CD4-positive, alpha-beta T cell treated with Interleukin-1 beta for 1 hour (primary cell): ENCODE data around the gene TMEM150A.
"Not testable (repeated sequence)": the region's sequence is repeated elsewhere in the genome, so short reads cannot be mapped to it uniquely, and the experiment has no call there.

Experiments
- DNase-seq, 2 donors: peaks; one replicate each; pipeline ENCODE4 v3.0.0-alpha.2; 2020 to 2022

TMEM150A gene

DNA sequence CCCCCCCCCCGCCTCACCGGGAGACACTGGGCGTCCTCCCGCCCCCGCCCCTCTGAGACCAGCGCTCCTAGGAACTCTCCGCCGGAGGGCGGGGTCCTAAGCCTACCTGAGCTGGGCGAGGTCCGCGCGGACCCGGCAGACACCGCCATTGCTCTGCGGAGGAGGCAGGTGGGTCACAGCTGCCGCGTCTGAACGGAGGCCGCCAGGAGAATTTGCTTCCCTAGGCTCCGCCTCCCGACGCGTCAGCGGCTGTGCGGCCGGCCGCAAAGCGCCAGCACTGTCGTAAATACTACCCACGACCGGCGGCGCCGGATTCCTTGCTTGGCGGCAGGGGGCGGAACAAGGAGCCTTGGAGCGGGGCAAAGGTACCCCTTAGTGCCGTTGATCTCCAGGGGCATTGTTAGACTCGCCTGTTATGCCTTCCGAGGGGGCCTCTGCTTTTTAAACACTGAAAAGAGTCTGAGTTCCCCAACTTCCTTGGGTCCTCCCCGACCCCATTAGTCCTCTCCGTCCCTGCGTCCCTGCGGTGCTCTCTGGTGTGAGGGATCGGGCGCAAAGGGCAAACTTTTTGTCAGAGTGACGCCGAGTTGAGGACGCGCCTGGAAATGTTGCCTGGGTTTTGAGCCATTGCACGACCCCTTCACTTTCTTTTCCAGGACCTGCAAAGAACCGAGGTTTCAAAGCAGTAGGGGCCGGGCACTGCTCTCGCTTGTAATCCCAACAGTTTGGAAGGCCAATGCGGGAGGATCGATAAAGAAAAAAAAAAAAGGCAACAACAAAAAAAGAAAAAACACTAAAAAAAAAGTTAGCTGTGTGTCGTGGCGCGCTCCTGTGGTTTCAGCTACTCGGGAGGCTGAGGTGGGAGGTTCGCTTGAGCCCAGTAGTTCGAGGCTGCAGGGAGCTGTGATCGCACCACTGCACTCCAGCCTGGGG lies 41.0 kb downstream of the TMEM150A start, which contains the start of gene GGCX:
TSS of gene GGCX (minus strand) at position 214 of the 933 bp plus-strand sequence. CDS start at position 149, 65 bp downstream.
- DNase-seq, result peak; percentile 95

DNA sequence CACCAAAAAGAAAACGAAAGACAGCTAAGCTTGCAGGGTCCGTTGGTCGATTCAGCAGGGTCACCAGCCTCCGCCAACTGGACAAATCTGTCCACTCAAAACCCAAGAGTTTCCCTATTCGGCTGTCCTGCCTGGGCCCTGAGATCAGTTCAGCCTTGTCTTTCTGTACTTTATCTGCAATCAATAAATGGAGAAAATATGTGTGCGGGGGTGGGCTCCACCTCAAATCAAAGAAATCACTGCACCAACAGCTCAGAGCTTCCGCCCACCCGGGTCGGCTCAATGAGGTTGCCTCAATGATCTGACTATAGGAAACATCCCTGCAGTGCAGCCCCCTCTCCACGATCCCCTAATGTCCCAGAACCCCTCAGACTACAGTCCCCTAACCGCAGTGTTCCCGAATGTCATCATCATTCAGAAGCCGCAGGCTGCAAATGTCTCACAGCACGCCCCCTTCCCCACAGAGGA lies 41.7 kb downstream of the TMEM150A start:
- DNase-seq, result no peak

DNA sequence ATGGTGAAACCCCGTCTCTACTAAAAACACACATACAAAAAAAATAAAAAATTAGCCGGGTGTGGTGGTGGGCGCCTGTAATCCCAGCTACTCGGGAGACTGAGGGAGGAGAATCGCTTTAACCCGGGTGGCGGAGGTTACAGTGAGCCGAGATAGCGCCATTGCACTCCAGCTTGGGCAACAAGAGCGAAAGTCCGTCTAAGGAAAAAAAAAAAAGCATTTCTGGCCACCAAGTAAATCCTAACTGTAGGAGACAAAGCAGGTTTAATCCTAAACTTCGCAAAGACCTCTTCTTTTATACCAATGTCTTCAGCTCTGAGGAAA lies 42.1 kb downstream of the TMEM150A start:
- not testable (repeated sequence) for DNase-seq

DNA sequence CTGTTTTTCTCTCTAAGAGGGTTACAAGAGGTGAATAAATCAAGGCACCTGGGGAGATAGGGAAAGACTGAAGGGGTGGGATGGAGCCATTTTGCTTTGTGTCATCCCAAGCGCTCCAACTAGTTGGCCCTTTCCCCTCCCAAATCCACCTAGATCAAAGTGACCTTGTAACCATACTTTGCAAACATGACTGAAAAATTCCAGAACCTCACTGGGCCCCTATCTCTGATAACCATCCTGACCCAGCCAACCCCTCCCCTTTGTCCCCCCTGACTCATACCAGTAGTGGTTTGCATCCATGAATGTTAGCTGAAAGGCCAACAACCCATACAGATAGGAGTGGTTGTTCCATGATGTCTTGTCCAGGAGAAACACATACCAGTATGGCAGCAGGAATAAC lies 44.3 kb downstream of the TMEM150A start:
- DNase-seq, result no peak

DNA sequence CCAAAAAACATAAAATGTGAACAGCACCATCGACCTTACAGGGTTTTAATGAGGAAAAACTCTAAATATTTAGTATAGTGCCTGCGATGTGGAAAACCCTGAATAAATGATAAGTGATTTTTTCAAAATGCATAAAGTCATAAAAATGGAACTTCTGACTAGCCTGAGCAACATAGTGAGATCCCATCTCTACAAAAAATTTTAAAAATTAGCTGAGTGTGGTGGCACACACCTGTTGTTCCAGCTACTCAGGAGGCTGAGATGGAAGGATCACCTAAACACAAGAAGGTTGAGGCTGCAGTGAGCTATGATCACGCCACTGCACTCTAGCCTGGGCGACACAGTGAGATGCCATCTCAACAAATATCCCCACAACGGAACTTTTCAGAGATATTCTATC lies 45.4 kb downstream of the TMEM150A start:
- no peak for DNase-seq

DNA sequence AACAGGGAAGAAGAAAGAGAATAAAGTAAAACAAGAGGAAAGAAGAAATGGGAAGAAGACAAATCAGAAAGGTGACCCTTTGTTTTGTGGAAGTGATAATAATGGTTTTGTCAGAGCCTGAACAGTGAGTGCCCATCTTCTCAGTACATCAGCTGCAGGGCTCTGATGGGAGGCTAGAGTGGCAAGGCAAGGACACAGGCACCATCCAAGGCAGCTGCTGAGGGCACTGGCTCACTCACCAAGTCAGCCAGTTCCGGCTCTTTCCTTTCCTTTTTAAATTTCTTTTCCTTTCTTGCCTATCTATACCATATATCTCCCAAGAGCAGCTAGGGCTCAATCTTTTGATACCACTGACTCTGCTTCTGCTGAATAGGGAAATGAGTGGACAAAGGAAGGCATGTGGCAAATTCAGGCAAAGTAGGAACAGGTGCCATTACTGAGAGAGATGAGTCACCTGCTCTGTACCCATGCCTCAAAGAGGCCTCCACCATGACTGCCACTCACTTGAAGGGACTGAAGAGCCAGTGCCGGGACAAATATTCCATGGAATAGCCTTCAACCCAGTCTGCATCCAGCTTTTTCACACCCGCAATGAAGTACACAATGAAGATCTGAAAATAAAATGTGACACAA lies 47.4 kb downstream of the TMEM150A start:
- DNase-seq, result no peak

DNA sequence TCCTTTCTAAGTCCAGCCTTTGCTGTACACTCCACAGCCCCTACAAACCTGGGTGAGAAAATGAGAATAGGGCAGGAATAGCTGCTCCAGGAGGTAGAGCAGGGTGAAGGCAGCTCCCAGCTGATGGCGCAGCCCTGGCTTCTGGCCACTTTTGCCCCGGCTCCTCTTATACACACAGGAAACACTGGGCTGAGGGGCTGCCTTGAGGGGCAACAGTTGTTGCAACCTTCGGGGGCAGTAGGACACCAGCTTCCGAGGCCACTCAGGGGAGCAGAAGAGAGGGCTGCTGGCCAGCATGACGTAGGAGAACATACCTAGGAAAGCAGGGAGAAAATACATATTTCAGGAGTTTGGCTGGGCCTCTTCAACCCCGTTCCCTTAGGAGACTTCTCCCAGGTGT lies 49.3 kb downstream of the TMEM150A start:
- no peak for DNase-seq

DNA sequence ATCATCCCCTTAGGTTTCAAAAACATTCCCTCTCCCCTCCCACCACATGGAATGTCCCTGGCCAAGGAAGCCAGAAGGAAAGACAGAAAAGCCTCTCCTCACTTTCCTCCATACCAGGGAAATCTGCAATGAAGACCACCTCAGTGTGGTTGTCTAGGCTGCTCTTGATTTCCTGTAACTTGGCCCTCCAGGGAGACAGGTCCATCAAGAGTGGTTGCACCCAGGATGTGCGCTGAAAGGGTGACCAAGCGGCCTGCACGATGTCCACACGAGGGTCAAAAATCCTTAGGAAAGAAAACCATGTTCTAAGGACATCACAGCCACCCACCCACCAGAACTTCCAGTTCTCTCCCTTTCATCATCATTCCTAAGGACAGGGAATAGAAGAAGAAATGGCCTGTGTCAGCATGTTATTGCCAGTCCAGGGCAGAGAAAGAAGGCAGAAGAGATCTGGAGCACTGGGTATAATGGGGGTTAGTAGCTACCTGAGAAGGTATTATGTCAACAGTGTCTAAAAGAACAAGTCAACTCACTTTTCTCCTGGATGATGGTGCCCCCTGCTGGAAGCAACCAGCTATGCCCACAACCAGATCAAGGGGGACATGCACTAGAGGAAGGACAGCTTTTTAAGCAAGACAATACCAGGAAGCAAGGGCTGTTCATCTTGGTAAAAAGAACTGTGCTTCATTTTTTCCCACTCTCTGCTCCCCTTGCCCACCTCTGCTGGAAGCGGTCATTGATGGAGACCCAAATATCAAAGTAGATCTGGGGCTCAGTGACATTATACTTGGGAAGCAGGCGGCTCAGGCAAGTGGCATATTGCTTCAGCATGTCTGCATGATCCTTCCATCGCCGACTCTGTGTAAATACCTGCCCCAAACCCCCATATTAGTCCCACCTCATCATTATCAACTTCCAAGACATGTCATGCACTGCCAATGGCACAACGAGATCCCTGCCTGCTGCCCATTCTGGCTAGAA lies 50.5 kb downstream of the TMEM150A start:
- peak; percentile 86 to 91 for DNase-seq

DNA sequence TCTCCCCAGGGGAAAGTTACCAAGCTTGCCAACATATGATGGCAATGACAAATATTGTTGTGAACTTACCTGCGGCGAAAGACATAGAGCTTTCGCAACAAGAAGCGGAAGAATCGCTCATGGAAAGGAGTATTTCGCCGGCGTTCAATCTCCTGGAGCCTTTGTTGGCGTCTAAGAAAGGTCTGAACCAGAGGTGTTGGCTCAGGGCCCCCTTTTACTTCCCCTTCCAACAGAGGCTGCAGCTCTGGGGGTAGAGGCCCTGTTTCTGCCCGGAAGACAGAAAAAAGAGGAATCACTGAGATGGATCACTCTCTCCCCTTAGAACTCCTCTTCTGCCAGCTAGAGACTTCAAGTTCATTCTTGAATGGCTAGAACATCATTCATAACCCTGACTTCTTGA lies 52.0 kb downstream of the TMEM150A start:
- DNase-seq, result peak in 1 of 2 donors; percentile 11

DNA sequence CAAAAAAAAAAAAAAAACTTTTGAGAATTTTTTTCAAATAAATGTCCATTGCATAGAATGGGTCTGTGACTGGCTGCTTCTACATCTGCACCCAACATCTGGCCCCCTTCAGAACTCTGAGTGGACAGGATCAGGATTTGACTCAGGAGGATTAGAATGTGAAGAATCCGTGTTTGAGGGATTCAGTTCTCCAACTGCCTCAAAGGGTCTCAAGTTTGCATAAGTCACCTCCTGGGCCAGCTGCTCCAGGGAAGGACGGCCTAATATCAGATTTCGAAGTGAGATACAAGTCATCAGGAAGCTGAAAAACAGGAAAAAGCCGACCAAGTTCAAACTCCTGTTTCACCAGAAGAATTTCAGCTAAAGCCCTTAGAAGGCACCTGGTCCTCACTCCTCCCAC lies 52.7 kb downstream of the TMEM150A start:
- no peak for DNase-seq

DNA sequence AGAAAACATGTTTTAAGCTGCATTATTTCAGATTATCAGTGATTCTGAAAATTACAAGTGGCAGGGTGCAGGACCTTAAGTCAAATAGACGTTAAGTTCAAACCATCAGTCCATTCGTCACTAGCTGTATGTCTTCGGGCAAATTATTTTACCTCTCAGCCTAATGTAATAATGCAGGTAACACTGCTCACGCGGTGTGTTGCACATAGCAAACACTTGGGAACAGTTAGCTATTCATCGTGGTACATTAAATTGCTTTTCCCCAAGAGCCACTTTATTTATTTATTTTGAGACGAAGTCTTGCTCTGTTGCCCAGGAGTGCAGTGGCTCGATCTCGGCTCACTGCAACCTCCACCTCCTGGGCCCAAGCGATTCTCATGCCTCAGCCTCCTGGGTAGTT lies 53.4 kb downstream of the TMEM150A start:
- DNase-seq, result no peak

DNA sequence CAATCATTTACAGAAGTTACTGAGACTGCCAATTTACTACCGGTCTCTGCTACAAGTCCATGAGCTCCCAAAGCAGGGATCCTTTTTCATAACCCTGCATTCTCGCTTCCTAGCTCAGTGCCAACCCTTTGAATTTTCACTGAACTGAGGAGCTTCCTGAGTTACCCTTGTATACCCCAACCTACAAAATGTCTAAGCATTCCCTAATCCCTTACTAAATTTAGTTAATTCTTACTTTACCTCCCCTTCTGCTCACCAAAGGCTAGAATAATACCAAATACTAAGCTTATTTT lies 53.9 kb downstream of the TMEM150A start:
- DNase-seq, result no peak
